Measurements from ENCODE around the gene GNB3.

The GNB3 gene

GRCh38 chr12:6840761-6841515 is at the start of gene GNB3:
Gene GNB3, plus strand, starts transcription at chr12:6840925. Its CDS starts 363 bp downstream, at chr12:6841288.
- DNase-seq (ENCODE audit: low spot score): no peak

- DNase-seq (ENCODE audit: low spot score): no peak
Observed at GRCh38 chr12:6791931-6792520, 48.7 kb upstream of the GNB3 start.

- DNase-seq (ENCODE audit: low spot score): peak; percentile 38
Observed at GRCh38 chr12:6792522-6793201, 48.1 kb upstream of the GNB3 start.

GRCh38 chr12:6795088-6795487 is 45.6 kb upstream of the GNB3 start:
- DNase-seq (ENCODE audit: low spot score): no peak

- DNase-seq (ENCODE audit: low spot score): no peak
Observed at GRCh38 chr12:6796576-6796975, 44.1 kb upstream of the GNB3 start.

GRCh38 chr12:6799147-6799546 is 41.6 kb upstream of the GNB3 start:
- no peak for DNase-seq (ENCODE audit: low spot score)

- DNase-seq (ENCODE audit: low spot score): no peak
Observed at GRCh38 chr12:6807170-6807569, 33.6 kb upstream of the GNB3 start.

GRCh38 chr12:6809056-6809455 is 31.7 kb upstream of the GNB3 start:
- no peak for DNase-seq (ENCODE audit: low spot score)

GRCh38 chr12:6810758-6811157 is 30.0 kb upstream of the GNB3 start:
- DNase-seq (ENCODE audit: low spot score): no peak

GRCh38 chr12:6813363-6813762 is 27.4 kb upstream of the GNB3 start:
- DNase-seq (ENCODE audit: low spot score): no peak

GRCh38 chr12:6816598-6816997 is 24.1 kb upstream of the GNB3 start:
- DNase-seq (ENCODE audit: low spot score): no peak

- no peak for DNase-seq (ENCODE audit: low spot score)
Observed at GRCh38 chr12:6817098-6817497, 23.6 kb upstream of the GNB3 start.

- no peak for DNase-seq (ENCODE audit: low spot score)
Observed at GRCh38 chr12:6817662-6818157, 23.0 kb upstream of the GNB3 start.

- DNase-seq (ENCODE audit: low spot score): no peak
Observed at GRCh38 chr12:6818222-6818621, 22.5 kb upstream of the GNB3 start.

- DNase-seq (ENCODE audit: low spot score): no peak
Observed at GRCh38 chr12:6818645-6819044, 22.1 kb upstream of the GNB3 start.

GRCh38 chr12:6819106-6820030 is 21.4 kb upstream of the GNB3 start:
- DNase-seq (ENCODE audit: low spot score): no peak

- no peak for DNase-seq (ENCODE audit: low spot score)
Observed at GRCh38 chr12:6820166-6820565, 20.6 kb upstream of the GNB3 start.

GRCh38 chr12:6821591-6822425 is 18.9 kb upstream of the GNB3 start, which contains the start of gene GPR162:
Gene GPR162, plus strand, starts transcription at chr12:6821821. Its CDS starts 2,078 bp downstream, at chr12:6823899.
- peak; percentile 83 for DNase-seq (ENCODE audit: low spot score)

GRCh38 chr12:6822426-6823135 is 18.1 kb upstream of the GNB3 start:
- DNase-seq (ENCODE audit: low spot score): no peak
